ENCODE data around the gene SAXO1. TPM values are rescaled to one million over a fixed set of nuclear protein-coding genes. Genes with fewer than 3 reads are reported as not detected.
"Not testable (repeated sequence)": the region's sequence is repeated elsewhere in the genome, so short reads cannot be mapped to it uniquely, and the experiment has no call there.

SAXO1 gene
- total and polyA plus RNA-seq, 7 experiments from 2014 or later, result 0.13 to 0.45 (median 0.30) TPM; not detected in 3

DNA sequence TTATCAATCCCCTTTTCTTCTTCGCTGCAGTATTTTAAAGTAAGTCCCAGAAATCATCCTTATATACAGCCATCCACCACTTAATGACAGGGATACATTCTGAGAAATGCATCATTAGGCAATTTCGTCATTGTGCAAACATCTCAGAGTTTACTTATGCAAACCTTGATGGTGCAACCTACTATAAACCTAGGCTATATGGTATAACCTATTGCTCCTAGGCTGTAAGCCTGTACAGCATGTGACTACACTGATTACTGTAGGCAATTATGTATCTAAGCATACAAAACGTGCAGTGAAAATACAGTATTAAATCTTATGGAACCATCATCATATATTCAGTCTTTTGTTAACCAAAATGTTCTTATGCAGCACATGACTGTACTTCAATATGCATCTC is 36.8 kb downstream of the SAXO1 start:
- Histone ChIP-seq H3K4me1 (ENCODE audit: control insufficient read depth in 2 of 2, insufficient read depth in 2 of 2, low read length in 2 of 2) (no peaks in the 10 kb centered on the region), H3K9me3 (ENCODE audit: control insufficient read depth in 2 of 3, low read length in 3 of 3) (no peaks in the 10 kb centered on the region), H3K27ac (ENCODE audit: low read depth, low read length) (no peak overlapping the region), H3K27me3 (ENCODE audit: control insufficient read depth in 2 of 2, insufficient read depth in 2 of 2, low read length in 2 of 2) (no peaks in the 10 kb centered on the region), H3K4me3 (ENCODE audit: low read length) (no peak overlapping the region), H3K36me3 (ENCODE audit: control insufficient read depth in 2 of 3, insufficient read depth in 3 of 3, low read length in 3 of 3) (no peaks in the 10 kb centered on the region)
- POLR2A ChIA-PET, result no interaction called here
- Mint-ChIP-seq H3K4me3 (no peak overlapping the region), H3K27me3 (peaks cover 0 to 6% (median 4%) of the 10 kb centered on the region in 5 donors), H3K4me1 (peaks cover 0 to 3% (median 0%) of the 10 kb centered on the region in 7 donors), H3K27ac (no peak overlapping the region), H3K36me3 (peaks cover 0 to 10% (median 3%) of the 10 kb centered on the region in 5 donors), H3K9me3 (peaks cover 0 to 23% (median 10%) of the 10 kb centered on the region in 11 donors)
- intact Hi-C loops (cut with micrococcal nuclease), result no loop called here
- CTCF ChIA-PET, result no interaction called here
- no peak for DNase-seq
- no peak for ATAC-seq

DNA sequence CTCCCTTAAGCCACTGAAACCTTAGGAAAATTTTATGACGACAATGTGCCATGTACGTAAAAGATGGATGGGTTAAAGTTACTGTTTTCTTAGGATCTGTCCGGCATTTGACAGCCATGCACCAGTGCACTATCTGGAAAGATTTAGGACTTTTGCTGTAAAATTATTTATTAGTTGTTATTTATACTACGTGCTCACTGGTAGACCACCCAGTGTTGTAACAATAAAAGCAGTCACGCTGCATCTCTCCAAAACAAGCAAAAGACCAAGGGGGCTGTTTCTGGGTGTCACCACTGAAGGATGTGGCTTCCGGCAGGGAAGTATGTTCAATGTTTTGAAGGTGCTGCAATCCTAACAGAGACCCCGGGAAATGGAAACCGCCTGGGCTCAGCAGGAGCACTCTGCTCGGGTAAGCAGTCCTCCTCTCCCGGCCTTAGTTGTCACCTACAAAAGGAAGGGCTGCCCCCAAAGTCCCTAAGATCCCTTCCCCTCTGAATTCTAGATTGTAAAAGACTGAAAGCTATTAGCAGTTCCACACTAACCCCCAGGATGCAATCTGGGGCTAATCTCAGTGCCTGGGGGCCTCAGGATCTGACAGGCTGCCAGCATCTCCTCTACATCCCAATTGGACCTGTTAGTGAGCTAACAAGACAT is 38.6 kb downstream of the SAXO1 start:
- ATAC-seq (no peak), DNase-seq (no peak)
- Histone ChIP-seq H3K4me1 (ENCODE audit: control insufficient read depth in 2 of 2, insufficient read depth in 2 of 2, low read length in 2 of 2) (no peaks in the 10 kb centered on the region), H3K27ac (ENCODE audit: low read depth, low read length) (no peak overlapping the region), H3K27me3 (ENCODE audit: control insufficient read depth in 2 of 2, insufficient read depth in 2 of 2, low read length in 2 of 2) (no peaks in the 10 kb centered on the region), H3K4me3 (ENCODE audit: low read length) (no peak overlapping the region), H3K9me3 (ENCODE audit: control insufficient read depth in 2 of 3, low read length in 3 of 3) (no peaks in the 10 kb centered on the region), H3K36me3 (ENCODE audit: control insufficient read depth in 2 of 3, insufficient read depth in 3 of 3, low read length in 3 of 3) (no peaks in the 10 kb centered on the region)
- intact Hi-C loops (cut with micrococcal nuclease), result no loop called here
- Mint-ChIP-seq H3K9me3 (peaks cover 0 to 18% (median 9%) of the 10 kb centered on the region in 11 donors), H3K27ac (no peak overlapping the region), H3K4me3 (no peak overlapping the region), H3K4me1 (peaks cover 0 to 3% (median 0%) of the 10 kb centered on the region in 7 donors), H3K36me3 (peaks cover 0 to 10% (median 3%) of the 10 kb centered on the region in 5 donors), H3K27me3 (peaks cover 0 to 6% (median 0%) of the 10 kb centered on the region in 5 donors)
- ChIA-PET CTCF (no interaction called here), POLR2A (no interaction called here)

DNA sequence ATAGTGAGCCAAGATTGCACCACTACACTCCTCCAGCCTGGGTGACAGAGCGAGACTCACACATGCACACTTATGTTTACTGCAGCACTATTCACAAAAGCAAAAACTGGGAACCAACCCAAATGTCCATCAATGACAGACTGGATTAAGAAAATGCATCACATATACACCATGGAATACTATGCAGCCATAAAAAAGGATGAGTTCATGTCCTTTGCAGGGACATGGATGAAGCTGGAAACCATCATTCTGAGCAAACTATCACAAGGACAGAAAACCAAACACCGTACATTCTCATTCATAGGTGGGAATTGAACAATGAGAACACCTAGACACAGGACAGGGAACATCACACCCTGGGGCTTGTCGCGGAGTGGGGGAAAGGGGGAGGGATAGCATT is 41.8 kb downstream of the SAXO1 start:
- H3K4me1 Mint-ChIP-seq; H3K27ac Mint-ChIP-seq; H3K27ac ChIP-seq (ENCODE audit: low read depth, low read length); H3K4me3 Mint-ChIP-seq; H3K27me3 ChIP-seq (ENCODE audit: control insufficient read depth in 2 of 2, insufficient read depth in 2 of 2, low read length in 2 of 2); H3K4me3 ChIP-seq (ENCODE audit: low read length); H3K27me3 Mint-ChIP-seq; intact Hi-C loops (cut with micrococcal nuclease); H3K9me3 ChIP-seq (ENCODE audit: control insufficient read depth in 2 of 3, low read length in 3 of 3); POLR2A ChIA-PET; H3K4me1 ChIP-seq (ENCODE audit: control insufficient read depth in 2 of 2, insufficient read depth in 2 of 2, low read length in 2 of 2); H3K36me3 ChIP-seq (ENCODE audit: control insufficient read depth in 2 of 3, insufficient read depth in 3 of 3, low read length in 3 of 3); DNase-seq; H3K36me3 Mint-ChIP-seq; CTCF ChIA-PET; ATAC-seq; H3K9me3 Mint-ChIP-seq: not testable (repeated sequence)

GRCh38 chr9:18990494-18990893 is 42.5 kb downstream of the SAXO1 start:
- Mint-ChIP-seq H3K27ac (no peak overlapping the region), H3K4me3 (no peak overlapping the region), H3K27me3 (peaks cover 0 to 5% (median 0%) of the 10 kb centered on the region in 5 donors), H3K9me3 (peaks cover 0 to 4% (median 0%) of the 10 kb centered on the region in 11 donors), H3K36me3 (no peaks in the 10 kb centered on the region), H3K4me1 (no peaks in the 10 kb centered on the region)
- ATAC-seq (no peak), DNase-seq (no peak)
- no peaks in the 10 kb centered on the region for H3K36me3 ChIP-seq (ENCODE audit: control insufficient read depth in 2 of 3, insufficient read depth in 3 of 3, low read length in 3 of 3)
- no peaks in the 10 kb centered on the region for H3K9me3 ChIP-seq (ENCODE audit: control insufficient read depth in 2 of 3, low read length in 3 of 3)
- H3K27me3 ChIP-seq (ENCODE audit: control insufficient read depth in 2 of 2, insufficient read depth in 2 of 2, low read length in 2 of 2), result no peaks in the 10 kb centered on the region
- ChIA-PET CTCF (no interaction called here), POLR2A (no interaction called here)
- H3K4me1 ChIP-seq (ENCODE audit: control insufficient read depth in 2 of 2, insufficient read depth in 2 of 2, low read length in 2 of 2), result no peaks in the 10 kb centered on the region
- intact Hi-C loops (cut with micrococcal nuclease), result no loop called here
- H3K27ac ChIP-seq (ENCODE audit: low read depth, low read length), result no peak overlapping the region
- no peak overlapping the region for H3K4me3 ChIP-seq (ENCODE audit: low read length)

DNA sequence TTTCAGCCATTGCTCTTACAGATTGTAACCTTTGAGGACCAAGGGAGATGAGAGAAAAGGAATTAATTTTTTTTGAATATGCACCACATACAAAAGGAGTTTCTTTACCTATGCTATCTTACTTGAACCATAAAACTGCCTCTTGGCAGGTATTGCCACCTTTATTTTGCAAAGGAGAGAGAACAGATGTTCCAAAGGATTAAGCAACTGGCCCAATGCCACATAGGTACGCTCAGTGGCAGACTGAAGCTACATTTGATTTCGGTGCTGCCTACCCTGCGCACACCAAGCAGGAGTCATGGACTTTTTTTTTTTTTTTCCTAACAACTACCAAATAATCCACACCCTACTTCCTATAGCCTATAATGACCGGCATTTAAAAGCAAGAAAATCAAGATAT is 43.1 kb downstream of the SAXO1 start:
- H3K36me3 ChIP-seq (ENCODE audit: control insufficient read depth in 2 of 3, insufficient read depth in 3 of 3, low read length in 3 of 3), result no peaks in the 10 kb centered on the region
- Mint-ChIP-seq H3K4me3 (no peak overlapping the region), H3K27ac (no peak overlapping the region), H3K27me3 (peaks cover 0 to 5% (median 0%) of the 10 kb centered on the region in 5 donors), H3K4me1 (peaks cover 0 to 2% (median 0%) of the 10 kb centered on the region in 7 donors), H3K9me3 (peaks cover 0 to 4% (median 0%) of the 10 kb centered on the region in 11 donors), H3K36me3 (no peaks in the 10 kb centered on the region)
- H3K4me3 ChIP-seq (ENCODE audit: low read length), result no peak overlapping the region
- H3K27me3 ChIP-seq (ENCODE audit: control insufficient read depth in 2 of 2, insufficient read depth in 2 of 2, low read length in 2 of 2), result no peaks in the 10 kb centered on the region
- ATAC-seq (no peak), DNase-seq (no peak)
- POLR2A ChIA-PET, result no interaction called here
- no peaks in the 10 kb centered on the region for H3K4me1 ChIP-seq (ENCODE audit: control insufficient read depth in 2 of 2, insufficient read depth in 2 of 2, low read length in 2 of 2)
- CTCF ChIA-PET, result no interaction called here
- no peaks in the 10 kb centered on the region for H3K9me3 ChIP-seq (ENCODE audit: control insufficient read depth in 2 of 3, low read length in 3 of 3)
- H3K27ac ChIP-seq (ENCODE audit: low read depth, low read length), result no peak overlapping the region
- intact Hi-C loops (cut with micrococcal nuclease), result no loop called here

GRCh38 chr9:18989097-18989496 is 43.9 kb downstream of the SAXO1 start:
- Mint-ChIP-seq H3K4me3 (no peak overlapping the region), H3K27ac (no peak overlapping the region), H3K9me3 (peaks cover 0 to 4% (median 0%) of the 10 kb centered on the region in 11 donors), H3K36me3 (no peaks in the 10 kb centered on the region), H3K27me3 (peaks cover 0 to 5% (median 0%) of the 10 kb centered on the region in 5 donors), H3K4me1 (peaks cover 0 to 9% (median 7%) of the 10 kb centered on the region in 7 donors)
- DNase-seq (no peak), ATAC-seq (no peak)
- CTCF ChIA-PET, result no interaction called here
- Histone ChIP-seq H3K36me3 (ENCODE audit: control insufficient read depth in 2 of 3, insufficient read depth in 3 of 3, low read length in 3 of 3) (no peaks in the 10 kb centered on the region), H3K4me3 (ENCODE audit: low read length) (no peak overlapping the region), H3K9me3 (ENCODE audit: control insufficient read depth in 2 of 3, low read length in 3 of 3) (no peaks in the 10 kb centered on the region), H3K27ac (ENCODE audit: low read depth, low read length) (no peak overlapping the region), H3K27me3 (ENCODE audit: control insufficient read depth in 2 of 2, insufficient read depth in 2 of 2, low read length in 2 of 2) (no peaks in the 10 kb centered on the region), H3K4me1 (ENCODE audit: control insufficient read depth in 2 of 2, insufficient read depth in 2 of 2, low read length in 2 of 2) (no peaks in the 10 kb centered on the region)
- intact Hi-C loops (cut with micrococcal nuclease), result no loop called here
- POLR2A ChIA-PET, result no interaction called here

DNA sequence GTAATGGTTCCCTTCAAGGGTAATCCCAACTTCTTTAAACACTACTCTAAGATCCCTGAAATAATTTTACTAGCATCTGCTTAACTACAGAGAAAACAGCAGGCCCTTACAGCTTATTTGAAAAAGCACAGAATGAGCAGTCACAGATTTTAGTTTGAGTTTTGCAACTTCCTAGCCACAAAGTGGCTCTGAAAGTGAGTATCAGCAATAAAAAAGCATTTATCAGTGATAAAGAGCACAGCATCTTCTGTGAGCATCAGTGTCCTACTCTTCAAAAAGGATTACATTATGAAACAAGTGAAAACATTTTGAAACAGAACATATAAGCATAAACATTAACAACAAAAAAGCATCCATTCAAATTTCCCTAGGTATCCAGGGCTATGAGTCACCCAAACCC is 45.0 kb downstream of the SAXO1 start:
- H3K27me3 Mint-ChIP-seq, result peaks cover 0 to 5% (median 0%) of the 10 kb centered on the region in 5 donors
- ATAC-seq, result no peak
- DNase-seq, result no peak
- peaks cover 0 to 6% (median 0%) of the 10 kb centered on the region in 11 donors for H3K9me3 Mint-ChIP-seq
- Histone ChIP-seq H3K36me3 (ENCODE audit: control insufficient read depth in 2 of 3, insufficient read depth in 3 of 3, low read length in 3 of 3) (no peaks in the 10 kb centered on the region), H3K27ac (ENCODE audit: low read depth, low read length) (no peak overlapping the region), H3K4me3 (ENCODE audit: low read length) (no peak overlapping the region), H3K9me3 (ENCODE audit: control insufficient read depth in 2 of 3, low read length in 3 of 3) (no peaks in the 10 kb centered on the region), H3K27me3 (ENCODE audit: control insufficient read depth in 2 of 2, insufficient read depth in 2 of 2, low read length in 2 of 2) (no peaks in the 10 kb centered on the region), H3K4me1 (ENCODE audit: control insufficient read depth in 2 of 2, insufficient read depth in 2 of 2, low read length in 2 of 2) (no peaks in the 10 kb centered on the region)
- peaks cover 0 to 10% (median 7%) of the 10 kb centered on the region in 7 donors for H3K4me1 Mint-ChIP-seq
- ChIA-PET CTCF (no interaction called here), POLR2A (no interaction called here)
- H3K36me3 Mint-ChIP-seq, result no peaks in the 10 kb centered on the region
- intact Hi-C loops (cut with micrococcal nuclease), result no loop called here
- H3K4me3 Mint-ChIP-seq, result no peak overlapping the region
- H3K27ac Mint-ChIP-seq, result peak overlapping the region in 1 of 9 donors; percentile 23
